HG02870 (cell line): Measurements from ENCODE around the gene MED10.

Experiments
- ATAC-seq: cut with Tn5 transposase; IDR thresholded peaks from one replicate; pipeline ENCODE4 v1.9.1; 2021; ENCODE audit warnings: mild to moderate bottlenecking, moderate library complexity; ENCODE audit not compliant: unreplicated experiment

Gene MED10

DNA sequence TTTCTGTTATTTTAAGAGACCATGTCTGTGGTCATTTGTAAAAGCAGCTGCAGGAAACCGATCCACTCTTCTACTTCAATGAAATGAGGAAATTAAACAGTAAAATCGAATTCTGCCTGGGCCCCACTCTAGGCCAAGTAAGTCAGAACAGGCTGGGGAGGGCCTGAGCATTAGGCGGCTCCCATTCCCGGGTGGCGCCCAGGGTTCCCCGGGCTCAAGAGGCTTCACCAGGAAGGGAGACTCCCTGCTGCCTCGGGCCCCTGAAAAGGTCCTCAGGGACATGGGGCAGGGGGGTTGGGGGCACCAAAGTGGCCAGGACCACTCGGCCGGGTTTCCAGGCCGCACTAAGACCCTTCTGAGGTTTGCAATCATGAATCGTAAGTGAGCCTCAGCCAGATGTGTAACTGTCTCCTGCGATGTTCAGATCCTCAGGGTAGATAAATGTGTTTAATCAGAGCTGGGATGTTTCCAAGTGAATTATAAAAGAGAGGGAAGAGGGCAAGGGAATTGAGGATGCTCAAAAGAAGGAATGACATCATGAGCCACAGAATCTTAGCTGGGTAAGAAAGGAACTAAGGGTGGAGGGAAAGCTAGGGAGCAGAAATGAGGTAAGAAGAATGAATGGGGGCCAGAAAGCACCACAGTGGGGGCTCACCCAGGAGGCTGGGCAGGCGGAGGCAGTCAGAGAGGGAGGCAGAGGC lies 24.6 kb downstream of the MED10 start:
- no peak for ATAC-seq

DNA sequence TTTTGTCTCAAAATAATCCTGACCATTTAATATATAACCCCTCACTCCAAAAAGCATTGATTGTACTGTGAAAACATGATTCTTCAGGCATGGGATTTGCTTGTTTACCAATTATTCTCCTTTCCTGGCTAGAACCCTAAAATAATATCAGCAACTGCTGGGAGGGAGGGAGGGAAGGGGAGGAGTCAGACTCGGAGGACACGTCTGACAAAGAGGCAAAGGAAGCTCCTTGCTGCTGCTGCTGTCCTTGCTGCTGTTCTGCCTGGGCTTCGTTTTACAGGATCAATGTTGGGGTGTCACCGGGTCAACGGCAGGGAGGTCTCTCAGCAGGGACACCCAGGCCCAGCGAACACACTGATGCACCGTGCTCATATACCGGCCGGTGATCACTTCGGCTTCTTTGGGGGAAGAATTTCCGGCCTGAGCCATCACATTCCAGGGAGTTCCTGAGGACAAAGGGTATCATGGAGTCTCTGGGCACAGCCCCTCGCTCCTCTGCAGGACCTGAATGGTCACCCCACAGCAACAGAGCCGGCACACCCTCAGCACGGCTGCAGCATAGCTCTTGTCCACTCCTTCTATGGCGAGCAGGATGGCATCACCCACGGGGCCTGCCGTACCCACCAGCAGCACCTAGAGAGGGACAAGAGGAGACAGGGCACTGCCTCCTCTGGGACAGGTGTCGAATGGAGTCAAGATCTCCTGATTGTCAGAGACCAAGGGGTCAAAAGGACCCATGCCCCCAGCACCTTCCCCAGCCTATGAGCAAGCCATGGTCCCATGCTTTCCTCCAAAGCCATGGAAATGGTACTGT lies 27.9 kb downstream of the MED10 start:
- no peak for ATAC-seq

DNA sequence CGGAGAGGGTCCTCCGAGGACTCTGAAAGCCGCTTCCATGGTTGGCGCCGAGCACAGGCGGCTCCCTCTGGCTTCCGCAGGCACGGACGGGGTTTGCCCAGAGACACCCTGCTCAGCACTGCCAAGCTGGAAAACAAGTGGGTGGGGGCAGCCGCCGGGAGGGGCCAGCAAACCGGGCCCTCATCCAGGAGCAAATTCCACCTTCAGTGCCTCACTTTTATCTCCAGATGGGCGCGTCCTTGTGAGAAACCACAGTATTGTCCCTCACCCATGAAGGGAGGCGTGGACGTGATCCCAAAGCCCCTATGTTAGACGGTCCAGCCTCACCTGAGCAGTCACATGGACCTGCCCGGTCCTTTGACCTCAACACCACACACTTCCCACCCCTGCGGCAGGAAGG lies 29.0 kb downstream of the MED10 start:
- no peak for ATAC-seq

DNA sequence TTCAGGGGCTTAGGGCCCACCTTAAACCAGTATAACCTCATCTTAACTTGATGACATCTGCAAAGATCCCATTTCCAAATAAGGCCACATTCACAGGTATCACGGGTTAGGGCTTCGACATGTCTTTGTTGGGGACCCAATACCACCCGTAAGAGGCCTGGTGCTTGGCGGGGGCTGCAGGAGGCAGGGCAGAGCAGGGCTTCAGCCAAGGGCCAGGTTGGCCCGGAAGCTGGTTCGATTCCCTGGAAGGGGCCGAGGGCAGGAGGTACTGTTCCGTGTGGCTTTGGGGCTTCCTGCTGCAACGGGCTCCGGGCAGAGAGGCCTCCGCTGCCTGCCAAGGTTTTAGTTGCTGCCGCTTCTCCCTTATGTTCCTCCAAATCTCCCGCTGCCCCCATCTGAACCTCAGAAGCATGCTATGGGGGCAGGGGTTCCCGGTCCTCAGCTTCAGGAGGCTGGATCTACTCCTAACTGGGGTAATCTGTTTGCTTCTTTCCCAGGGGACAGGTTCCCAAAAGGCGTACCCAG lies 29.8 kb downstream of the MED10 start:
- ATAC-seq: no peak

DNA sequence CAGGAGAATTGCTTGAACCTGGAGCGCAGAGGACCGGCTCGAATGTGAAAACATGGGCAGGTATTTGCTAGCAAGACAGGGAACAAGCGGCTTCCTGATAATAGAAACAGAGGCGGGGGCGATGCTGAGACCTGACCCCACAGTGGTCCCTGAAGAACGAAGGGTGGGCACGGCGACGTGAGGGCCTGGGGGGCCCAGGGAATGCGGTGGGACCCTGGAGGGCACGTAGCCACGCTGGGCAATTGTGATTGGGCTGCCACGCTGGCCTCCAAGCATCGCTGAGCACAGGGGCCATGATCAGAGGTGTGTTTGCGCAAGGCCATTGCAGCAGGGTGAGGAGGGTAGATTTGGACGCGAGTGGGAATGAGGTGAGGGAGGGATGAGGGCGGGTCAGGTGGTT lies 30.7 kb downstream of the MED10 start:
- no peak for ATAC-seq

DNA sequence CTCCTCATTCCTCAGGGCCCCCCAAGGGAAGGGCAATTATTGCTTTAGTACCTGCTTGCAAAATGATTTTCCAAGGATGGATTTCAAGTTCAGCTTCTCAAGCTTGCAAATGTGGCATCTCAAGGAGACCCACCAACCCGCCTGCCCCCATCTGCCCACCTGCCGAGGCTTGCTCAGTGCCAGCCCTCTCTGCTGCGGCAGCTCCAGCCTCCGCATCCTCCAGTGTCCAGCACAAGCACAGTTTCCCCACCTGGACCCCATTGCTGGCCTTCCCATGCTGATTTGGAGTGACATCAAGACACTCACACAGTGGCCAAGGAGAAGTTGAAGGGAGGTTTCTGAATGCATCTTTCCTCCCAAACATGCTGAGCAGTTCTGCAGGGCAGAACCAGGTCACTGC lies 31.2 kb downstream of the MED10 start:
- ATAC-seq: no peak

DNA sequence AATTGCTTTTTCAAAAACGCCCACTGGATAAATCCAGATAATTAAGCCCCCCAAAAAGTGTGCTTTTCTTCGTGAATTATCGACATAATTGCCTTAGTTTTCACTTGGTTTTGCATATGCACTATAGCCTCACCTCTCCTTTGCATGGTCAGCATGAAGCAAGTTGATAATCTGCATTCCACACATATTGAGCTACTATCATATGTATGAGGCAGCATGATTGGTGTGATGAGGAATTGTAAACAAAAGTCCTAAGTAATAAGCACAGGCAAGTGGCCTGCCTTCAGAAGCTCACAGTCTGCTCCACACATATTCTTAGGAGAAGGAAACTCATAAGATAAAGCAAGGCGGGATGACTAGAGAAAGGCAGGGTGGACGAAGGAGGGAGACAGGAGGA lies 33.8 kb downstream of the MED10 start:
- ATAC-seq: no peak

DNA sequence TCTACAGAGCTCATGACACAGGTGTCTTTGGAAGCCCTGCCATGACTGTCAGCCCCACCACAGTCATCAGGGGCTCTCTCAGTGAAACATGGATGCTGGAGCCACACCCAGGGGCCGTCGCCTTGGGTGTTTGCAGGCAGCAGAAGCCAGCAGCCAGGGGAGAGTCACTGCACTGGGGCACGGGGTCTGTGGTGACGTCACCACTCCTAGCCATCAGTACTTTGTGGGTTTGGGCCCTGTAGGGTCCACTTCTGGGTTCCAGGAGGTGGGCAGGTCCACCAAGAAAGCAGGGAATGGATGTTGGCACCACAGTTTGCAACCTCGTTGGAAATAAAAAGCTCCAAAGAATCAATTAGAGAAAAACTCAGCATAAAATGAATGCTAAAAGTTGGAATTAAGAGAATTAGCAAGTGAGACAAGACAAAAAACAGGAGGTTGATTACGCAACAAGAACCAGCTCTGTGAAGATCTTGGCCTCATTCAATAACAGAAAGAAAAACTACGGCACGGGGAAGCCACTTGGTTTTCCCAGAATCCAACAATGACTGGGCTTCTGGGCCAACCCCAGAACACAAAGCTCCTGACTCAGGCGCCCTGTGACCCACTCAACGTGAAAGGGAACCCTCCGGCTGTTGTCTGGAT lies 34.3 kb downstream of the MED10 start:
- no peak for ATAC-seq

DNA sequence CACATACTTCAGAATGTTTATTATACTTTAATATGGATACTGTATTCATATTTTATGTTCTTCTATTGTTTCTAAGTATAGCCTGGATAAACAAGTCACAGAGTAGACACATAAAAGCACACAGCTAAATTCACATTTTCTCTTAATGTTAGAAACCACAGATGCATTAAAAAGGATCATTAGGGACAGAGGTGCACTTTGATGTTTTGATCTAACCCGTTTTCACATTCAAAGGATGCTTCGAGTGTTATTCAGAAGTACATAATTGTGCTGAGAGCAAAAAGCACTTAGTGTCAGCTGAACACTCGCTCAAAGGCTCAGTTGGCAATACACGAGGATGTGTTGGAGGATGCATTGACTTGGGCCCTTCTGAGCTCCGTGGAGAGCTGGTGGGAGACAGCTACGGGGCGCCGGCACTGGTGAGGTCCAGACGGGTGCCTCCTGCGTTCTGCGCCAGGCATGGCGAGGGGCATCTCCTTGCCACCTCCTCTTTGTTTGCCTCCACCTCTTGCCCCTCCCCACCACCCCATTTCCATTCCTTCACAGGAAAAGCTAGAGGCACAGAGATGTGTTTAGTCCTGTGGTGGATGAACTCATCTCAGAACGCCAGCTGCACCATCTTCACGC lies 35.5 kb downstream of the MED10 start:
- no peak for ATAC-seq

DNA sequence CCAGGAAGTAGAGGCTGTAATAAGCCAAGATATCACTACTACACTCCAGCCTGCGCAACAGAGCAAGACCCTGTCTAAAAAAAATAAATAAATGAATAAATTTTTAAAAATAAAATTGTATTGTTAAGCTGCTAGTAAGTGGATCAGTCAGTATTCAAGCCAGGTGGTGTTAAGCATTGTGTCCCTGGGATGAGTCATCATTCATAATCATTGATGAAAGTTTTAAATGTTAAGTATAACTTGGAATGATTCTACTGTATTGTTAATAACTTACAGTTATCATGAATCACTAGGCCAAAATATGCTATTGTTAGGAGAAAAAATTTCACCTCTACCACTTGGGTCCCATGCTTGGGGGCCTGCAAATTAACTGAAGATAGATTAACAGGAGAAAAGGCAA lies 38.2 kb downstream of the MED10 start:
- ATAC-seq: no peak

DNA sequence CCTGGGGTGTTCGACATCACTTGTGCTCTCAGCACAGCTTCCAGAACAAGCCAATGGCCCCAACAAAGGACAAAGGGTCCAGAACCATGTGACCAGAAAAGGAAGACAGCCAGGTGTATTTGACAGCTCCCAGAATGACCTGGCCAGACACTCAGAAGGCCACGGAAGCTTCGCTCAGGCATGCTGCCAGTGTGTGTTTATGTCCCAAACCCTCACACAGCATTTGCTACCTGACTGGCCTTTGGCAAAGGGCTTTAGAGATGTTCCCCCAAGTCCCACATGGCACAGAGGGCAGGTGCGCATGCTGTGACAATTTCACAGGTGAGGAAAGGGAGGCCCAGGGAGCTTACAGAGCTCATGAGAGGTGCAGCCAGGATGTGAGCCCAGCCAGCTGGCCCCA lies 39.5 kb downstream of the MED10 start:
- ATAC-seq: no peak

DNA sequence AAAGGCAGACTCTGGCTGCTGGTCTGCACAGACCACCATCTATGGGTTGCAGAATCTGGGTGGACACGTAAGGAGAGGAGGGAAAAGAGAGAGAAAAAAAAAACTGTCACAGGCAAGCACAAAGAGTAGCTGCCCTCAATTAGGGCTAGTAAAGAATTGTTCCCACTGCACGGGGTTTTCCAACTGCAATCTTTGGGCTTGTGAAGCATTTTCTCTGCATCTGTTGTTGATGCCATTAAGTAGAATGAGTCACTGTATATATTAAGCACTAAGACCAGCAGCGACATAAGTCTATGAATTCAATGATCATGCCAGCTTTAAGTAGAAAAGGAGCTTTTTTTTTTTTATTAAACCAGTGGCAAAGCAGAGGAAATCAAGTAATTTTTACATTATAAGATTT lies 40.2 kb downstream of the MED10 start:
- no peak for ATAC-seq

DNA sequence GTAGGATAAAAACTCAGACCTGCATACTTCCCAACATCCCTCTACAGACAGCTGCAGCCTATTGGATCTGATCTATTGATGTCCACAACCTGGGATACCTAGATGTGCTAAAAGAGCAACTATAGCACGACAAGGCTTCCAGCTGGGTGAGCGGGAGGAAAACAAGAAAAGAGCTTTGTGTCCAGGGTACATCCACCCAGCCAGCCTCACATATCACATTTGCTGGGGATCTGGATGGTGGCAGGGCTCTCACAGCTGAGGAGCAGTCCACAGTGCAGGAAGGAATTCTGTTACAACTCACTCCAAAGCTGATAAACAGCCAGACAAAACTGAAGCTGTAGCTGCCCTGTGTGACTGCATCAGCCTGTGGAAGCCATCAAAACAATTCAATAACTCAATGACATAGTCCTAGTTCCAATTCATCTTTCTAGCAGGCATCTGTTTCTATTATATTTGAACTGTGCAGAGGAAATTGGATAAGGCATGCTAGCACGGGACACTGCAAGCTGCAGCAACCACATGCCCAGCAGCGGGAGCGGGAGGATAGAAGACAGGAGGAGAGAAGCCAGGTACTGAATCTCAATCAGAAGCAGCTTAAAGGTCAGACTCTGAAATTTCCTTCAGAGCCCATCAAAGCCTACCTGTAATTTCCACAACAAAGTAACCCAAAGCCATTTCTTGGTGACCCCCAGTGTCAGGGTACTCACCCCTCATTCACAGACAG lies 45.0 kb downstream of the MED10 start:
- no peak for ATAC-seq

DNA sequence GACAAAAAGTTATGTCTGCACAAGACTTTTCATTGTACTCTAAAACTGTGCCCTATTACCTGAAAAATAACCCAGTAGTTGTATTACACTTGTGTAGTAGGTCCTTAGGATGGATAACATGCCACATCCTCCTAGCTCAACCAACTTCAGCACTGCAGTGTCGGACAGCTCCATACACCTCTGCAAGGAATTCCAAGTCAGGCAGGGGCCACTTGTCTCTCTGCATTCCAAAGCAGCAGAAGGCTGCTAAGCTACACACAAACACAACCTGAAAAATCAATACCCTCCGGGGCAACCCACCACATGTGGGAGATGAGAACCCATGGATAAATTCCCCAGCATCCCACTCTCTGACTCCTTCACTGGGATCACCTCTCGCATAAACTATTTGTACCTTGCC lies 50.2 kb downstream of the MED10 start:
- no peak for ATAC-seq

DNA sequence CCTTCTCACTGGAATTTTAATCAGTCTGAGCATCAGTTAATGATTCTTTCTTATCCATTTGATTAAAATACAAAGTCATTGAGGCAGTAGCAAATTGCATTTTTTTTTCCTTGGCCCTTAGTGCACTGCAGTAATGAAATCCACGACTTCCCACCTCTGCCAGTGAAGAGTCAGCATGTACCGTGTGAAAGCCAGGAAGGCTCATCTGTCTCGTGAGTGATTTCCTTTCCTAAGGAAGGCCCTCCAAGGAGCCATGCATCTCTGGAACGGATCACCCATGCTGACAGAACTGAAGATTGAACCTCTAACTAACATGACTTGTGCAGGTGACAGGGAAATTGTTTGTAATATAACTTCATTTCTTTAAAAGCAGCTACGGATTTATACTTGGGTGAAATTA lies 51.6 kb downstream of the MED10 start:
- no peak for ATAC-seq

DNA sequence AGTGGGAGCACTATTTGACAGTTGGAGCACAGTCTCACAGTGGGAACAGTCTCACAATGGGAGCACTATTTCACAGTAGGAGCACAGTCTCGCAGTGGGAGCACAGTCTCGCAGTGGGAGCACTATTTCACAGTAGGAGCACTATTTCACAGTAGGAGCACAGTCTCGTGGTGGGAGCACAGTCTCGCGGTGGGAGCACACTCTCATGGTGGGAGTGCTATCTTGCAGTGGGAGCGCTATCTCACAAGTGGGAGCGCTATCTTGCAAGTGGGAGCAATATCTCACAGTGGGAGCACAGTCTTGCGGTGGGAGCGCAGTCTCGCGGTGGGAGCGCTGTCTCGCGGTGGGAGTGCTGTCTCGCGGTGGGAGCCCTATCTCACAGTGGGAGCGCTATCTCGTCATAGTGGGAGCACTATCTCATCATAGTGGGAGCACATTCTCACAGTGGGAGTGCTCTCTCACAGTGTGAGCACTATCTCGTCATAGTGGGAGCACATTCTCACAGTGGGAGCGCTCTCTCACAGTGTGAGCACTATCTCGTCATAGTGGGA lies 56.1 kb downstream of the MED10 start:
- no peak for ATAC-seq
